HPDE6-E6E7 (cell line): Measurements from ENCODE around the gene CDC34.

Experiments
- DNase-seq: peaks from one replicate; pipeline ENCODE4 v3.0.0; 2011; ENCODE audit warnings: missing footprints; ENCODE audit errors: extremely low spot score

CDC34 gene

GRCh38 chr19:542173-542866, 10.8 kb downstream of the CDC34 start:
- no peak for DNase-seq

DNA sequence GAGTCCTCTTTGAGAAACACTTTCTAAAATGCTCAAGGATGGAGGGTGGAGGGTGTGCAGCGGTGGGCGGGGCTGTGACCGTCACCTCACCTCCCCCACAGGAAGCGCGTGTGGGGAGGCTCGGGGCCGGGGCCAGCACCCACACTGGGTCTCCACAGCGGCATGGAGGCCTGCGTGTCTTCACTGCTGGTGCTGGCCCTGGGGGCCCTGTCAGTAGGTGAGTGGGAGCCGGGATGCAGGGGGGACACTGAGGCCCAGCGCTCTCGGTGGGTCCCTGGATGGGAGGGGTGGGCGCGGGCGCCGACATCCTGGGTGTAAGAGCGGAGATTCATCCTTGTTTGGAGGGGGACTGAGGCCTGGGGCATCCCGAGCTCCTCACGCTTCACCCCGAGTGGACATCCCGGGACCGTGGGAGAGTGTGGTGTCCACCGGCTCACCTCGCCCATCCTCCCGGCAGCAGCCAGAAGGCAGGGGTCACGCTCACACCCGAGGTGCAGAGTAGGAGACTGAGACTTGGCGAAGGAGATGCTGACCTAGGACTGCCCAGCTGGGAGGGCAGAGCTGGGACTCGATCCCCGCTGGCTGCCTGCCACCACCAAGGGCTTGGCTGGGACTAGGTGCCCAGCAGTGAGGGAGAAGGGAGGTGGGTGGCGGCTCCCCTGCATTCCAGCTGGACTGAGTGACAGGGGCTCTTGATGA, 12.5 kb downstream of the CDC34 start, which contains the start of gene GZMM:
Gene GZMM, plus strand, starts transcription at position 144 of the 699 bp plus-strand sequence. Its CDS starts 19 bp downstream, at position 163.
- DNase-seq = no peak

- no peak for DNase-seq
Observed at GRCh38 chr19:547117-547516, 15.6 kb downstream of the CDC34 start.

GRCh38 chr19:547836-548720, 16.5 kb downstream of the CDC34 start:
- DNase-seq = no peak

GRCh38 chr19:548886-549830, 17.6 kb downstream of the CDC34 start:
- DNase-seq = no peak

- DNase-seq = no peak
Observed at GRCh38 chr19:554817-555216, 23.3 kb downstream of the CDC34 start.

GRCh38 chr19:555474-555808, 23.9 kb downstream of the CDC34 start:
- DNase-seq = no peak

DNA sequence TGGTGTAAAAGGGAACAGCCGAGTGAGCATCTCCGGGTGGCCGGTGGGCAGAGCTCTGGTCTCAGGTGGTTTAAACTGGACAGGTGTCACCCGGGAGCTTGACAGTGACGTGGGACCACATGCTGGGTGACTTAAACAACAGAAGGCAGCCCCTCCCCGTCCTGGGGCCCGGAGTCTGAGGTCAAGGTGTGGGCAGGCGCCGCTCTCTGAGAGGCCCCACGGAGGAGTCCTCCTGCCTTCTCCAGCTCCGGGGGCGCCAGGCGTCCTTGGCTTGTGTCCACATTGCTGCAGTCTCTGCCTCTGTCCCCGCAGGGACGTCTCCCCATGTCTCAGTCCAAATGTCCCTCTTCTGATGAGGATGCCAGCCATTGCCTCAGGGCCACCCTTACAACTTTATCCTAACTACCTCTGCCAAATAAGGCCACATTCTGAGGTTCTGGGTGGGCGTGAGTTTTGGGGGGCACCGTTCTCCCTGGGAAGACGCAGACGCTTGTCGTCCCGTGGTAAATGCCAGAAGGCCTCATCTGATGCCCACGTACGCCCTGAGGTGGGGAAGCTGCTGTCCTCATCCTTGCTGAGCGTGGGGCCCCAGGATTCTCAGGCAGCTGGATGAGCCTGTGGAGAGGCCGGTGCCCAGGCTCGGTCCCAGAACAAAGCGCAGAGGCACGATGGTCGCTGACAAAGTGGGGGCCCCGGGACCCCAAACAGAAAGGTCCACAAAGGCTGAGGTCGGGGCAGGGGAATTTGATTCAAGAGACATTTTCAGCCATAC, 25.2 kb downstream of the CDC34 start:
- no peak for DNase-seq

- no peak for DNase-seq
Observed at GRCh38 chr19:558770-559439, 27.3 kb downstream of the CDC34 start.

DNA sequence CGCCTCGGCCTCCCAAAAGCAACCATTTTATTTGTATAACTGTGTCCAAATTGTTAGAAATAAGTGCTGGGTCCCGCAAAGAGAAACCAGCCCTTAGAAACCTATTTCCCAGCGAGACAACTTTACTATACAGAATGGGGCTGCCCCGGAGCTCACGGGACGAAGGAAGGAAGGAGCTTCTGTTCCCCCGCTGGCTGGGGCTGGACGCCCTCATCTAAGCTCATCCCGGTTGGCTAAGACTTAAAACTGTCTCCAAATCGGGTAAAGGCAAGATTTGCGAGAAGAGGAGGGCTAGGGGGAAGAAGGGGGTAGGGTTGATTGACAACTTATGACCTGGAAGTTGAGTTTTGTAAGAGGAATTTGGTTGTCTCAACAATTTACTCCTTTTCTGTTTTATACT, 28.6 kb downstream of the CDC34 start:
- no peak for DNase-seq

GRCh38 chr19:566403-566802, 34.8 kb downstream of the CDC34 start:
- no peak for DNase-seq

- DNase-seq = no peak
Observed at GRCh38 chr19:566844-567243, 35.3 kb downstream of the CDC34 start.

GRCh38 chr19:567296-567900, 35.8 kb downstream of the CDC34 start:
- DNase-seq = no peak

GRCh38 chr19:570251-570686, 38.7 kb downstream of the CDC34 start:
- no peak for DNase-seq

- no peak for DNase-seq
Observed at GRCh38 chr19:570937-571565, 39.5 kb downstream of the CDC34 start.

GRCh38 chr19:571566-571974, 40.0 kb downstream of the CDC34 start:
- DNase-seq = no peak

- peak; percentile 97 for DNase-seq
Observed at GRCh38 chr19:572140-572742, 40.7 kb downstream of the CDC34 start, which contains the start of gene BSG. TSS of gene BSG (plus strand) at chr19:572596. CDS start at chr19:572635, 39 bp downstream.

- no peak for DNase-seq
Observed at GRCh38 chr19:572743-573518, 41.4 kb downstream of the CDC34 start.
